Activated CD4-positive, alpha-beta T cell treated with anti-CD3 and anti-CD28 coated beads for 4 hours (primary cell): ENCODE results near the gene RXRA.

Source experiments
- DNase-seq, 2 donors: peaks; one replicate each; pipeline ENCODE4 v3.0.0-alpha.2; 2020

The RXRA gene

DNA sequence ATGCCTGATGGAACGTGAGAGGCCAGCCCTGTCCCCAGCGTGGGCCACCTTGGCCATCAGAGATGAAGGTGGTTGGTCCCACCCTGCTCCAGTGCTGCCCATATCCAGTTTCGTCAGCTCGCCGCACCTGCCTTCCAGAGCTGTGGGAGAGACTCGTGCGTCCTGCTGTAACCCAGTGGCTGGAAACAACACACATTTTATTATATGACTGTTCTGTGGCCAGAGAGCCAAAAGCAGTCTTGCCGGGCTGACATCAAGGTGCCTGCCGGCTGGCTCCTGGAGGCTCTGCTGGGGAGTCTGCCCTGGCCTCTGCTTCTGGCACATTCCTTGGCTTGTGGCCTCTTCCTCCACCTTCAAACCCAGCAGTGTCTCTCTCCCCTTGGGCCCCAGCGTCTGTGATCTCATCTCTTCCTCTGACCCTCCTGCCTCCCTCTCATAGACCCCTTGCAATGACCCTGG, 94.7 kb downstream of the RXRA start:
- DNase-seq, result no peak

DNA sequence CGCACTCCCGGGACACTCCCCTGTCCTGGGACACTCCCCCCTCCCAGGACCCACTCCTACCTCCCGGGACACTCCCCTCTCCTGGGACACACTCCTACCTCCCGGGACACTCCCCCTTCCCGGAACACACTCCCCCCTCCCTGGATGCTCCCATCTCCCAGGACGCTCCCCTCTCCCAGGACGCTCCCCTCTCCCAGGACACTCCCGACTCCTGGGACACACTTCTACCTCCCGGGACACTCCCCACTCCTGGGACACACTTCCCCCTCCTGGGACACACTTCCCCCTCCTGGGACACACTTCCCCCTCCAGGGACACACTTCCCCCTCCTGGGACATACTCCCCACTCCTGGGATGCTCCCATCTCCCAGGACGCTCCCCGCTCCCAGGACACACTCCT, 95.6 kb downstream of the RXRA start:
- no peak for DNase-seq

DNA sequence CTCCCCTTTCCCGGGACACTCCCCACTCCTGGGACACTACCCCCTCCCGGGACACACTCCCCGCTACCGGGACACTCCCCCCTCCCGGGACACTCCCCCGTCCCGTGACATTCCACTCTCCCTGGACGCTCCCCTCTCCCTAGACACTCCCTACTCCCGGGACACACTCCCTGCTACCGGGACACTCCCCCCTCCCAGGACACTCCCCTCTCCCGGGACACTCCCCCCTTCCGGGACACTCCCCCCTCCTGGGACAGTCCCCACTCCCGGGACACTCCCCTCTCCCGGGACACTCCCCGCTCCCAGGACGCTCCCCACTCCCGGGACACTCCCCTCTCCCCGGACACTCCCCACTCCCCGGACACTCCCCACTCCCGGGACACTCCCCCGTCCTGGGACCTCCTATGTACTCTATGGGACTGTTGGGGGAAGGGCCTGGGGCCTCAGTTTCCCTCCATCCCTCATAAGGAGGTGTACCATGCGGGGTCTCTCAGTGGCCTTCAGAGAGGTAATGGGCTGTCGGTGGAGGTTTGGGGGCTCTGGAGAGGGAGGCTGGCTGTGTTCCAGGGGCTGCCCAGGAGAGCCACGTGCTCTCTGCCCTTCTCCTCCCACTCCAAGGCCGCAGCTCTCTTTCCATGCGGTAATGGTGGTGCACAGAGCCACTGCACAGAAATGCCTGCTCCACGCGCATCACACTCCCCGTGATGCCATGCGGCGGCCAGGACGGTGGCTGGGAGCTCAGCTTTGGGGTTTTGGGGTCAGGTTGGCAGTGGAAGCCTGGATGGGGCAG, 96.2 kb downstream of the RXRA start:
- no peak for DNase-seq

GRCh38 chr9:134423166-134423565, 96.9 kb downstream of the RXRA start:
- no peak for DNase-seq

- DNase-seq, result no peak
Measured at GRCh38 chr9:134423749-134424148, 97.5 kb downstream of the RXRA start.

DNA sequence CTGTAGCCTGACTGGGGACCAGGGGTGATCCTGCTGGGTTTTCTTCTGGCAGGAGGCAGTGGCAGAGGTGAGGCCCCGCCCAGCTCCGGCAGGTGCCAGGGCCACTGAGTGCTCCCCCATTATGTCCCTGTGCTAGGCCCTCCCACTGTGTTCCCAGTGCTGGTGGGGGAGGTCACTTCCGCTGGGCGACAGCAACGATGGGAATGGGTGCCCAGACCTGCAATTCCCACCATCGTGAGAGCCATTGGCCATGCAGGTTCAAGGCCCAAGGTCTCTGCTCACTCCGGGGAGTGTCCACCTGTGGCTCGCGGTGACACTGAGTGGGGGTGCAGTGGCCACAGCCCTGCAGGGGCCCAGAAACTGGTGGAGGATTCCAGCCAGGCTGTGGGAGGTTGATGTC, 98.6 kb downstream of the RXRA start:
- DNase-seq, result no peak

- DNase-seq, result no peak
Measured at GRCh38 chr9:134425401-134425800, 99.1 kb downstream of the RXRA start.

GRCh38 chr9:134425812-134426211, 99.6 kb downstream of the RXRA start:
- no peak for DNase-seq

DNA sequence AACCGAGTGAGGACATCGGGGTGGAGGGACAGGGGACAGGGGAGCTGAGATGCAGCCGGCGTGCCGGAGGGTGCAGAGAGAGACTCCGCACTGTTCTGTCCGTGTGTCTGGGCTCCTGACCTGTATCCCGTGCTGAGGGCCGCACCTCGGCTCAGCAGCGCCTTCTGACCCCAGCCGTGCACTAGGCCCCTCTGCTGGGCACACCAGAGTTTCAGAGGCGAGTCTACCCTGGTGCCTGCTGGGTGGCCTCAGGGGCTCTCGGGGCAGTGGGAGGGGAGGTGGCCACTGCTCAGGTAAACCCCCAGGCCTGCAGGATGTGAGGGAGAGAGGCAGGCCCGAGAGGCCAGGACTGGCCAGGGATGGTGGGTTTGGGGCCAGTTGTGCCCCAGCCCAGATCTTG, 100.2 kb downstream of the RXRA start:
- DNase-seq, result no peak

DNA sequence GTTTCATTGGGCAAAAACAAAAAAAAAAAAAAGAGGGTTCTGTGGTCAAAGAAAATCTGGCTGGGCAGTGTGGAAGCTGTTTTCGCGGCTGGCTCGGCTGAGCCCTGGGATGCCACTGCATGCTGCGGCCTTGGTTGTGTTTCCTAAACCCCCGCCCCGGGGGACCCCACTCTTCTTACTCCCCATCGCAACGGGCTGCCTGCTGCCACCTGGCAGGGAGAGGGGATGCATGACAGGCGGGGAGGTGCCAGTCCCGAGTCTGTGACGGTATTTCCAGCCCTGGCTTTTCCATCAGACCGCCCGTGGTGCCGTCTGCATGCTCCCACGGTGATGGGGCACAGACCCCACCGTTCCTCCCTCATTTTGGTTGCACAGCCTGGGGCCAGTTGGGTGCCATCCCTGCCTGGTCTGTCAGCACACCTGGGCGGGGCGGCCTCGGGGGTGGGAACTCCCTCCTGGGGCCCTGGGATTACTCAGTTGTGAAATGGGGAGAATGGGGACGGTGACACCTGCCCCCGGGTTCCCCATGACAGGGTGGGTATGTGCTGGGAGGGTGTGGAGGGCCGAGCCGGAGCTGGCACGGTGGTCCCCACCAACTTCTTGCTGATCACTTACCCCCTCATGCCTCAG, 101.0 kb downstream of the RXRA start:
- no peak for DNase-seq

- no peak for DNase-seq
Measured at GRCh38 chr9:134428559-134428958, 102.3 kb downstream of the RXRA start.

DNA sequence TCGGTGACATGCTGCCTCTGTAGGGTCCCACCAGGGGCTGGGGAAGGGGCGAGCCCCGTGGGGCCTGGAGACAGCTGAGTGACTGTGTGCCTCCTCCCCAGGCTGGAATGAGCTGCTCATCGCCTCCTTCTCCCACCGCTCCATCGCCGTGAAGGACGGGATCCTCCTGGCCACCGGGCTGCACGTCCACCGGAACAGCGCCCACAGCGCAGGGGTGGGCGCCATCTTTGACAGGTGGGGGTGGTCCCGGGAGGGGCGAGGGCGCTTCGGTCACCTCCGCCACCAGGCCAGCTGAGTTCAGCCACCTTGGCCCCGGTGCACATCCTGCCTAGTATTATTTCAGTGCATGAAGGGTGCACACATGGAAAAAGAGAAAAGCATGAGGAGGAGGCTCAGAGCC, 102.8 kb downstream of the RXRA start:
- DNase-seq, result no peak

DNA sequence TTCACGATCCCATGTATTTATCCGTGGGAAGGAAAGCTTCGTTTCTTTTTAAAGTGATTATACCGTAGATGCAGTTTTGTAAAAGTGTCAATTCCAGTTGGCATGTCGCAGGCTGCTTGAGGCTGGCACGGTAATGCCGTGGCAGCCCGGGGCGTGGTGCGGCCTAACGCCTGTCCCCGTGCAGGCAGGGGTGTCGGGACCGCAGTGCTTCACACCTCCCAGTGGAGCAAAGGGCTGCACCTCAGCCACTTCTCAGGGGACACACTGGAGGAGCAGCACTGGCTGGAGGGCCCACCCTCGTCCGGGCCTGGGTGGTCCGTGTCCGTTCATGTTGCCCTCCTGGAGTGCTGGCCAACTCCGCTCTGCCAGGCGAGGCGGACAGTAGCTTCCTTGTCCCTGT, 103.2 kb downstream of the RXRA start:
- no peak for DNase-seq

DNA sequence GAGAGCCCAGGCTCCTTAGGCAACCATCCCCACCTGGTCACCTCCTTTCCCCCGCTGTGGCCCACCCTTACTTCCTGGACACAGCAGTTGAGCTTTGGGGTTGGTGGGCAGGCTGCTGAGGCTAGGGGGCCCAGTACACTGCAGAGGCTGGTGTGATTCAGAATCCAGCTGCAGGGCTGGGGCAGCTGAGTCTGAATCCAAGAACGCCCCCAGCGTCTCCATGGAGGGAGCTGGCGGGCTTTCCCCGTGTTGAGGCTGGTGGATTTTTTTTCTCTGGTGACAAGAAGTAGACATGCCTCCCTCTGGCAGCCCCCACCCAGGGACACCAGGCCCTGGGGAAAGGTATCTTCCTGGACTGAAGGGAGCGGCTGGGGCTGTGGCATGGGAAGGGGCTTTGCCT, 104.8 kb downstream of the RXRA start:
- no peak for DNase-seq

DNA sequence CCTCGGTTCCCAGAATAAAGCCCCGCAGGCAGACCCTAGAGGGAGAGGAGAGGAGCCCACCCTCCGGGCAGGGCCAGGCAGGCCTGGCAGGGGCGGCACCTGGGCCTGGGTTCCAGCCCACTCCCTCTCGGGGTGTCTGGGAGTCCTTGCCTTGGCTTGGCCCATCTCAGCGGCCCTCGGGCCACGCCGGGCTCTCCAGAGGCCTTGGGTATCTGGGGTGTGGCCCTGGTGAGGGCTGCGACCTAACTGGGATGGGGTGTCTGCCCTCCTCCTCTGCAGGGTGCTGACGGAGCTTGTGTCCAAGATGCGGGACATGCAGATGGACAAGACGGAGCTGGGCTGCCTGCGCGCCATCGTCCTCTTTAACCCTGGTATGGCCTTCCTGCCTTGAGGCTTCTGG, 105.4 kb downstream of the RXRA start:
- no peak for DNase-seq

DNA sequence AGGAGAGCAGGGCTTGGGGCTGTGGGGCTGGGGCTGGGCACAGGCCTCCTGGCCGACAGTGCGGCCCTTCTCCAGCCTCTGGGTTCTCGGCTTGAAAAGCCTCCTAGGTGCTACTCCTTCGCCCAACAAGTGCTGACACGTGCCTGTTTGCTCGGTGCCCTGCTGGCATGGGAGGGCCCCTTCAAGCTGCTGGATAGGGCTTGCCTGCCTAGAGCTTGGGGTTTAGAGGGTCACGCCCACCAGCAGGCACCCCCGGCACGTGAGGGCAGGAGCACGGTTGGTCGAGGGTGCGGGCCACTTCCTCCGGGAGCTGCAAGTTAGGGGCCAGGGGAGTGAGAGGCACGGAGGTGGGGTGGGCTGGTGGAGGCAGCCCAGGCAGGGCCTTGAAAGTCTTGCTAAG, 106.2 kb downstream of the RXRA start:
- DNase-seq, result no peak

GRCh38 chr9:134433101-134433500, 106.8 kb downstream of the RXRA start:
- no peak for DNase-seq

GRCh38 chr9:134433909-134434882, 107.9 kb downstream of the RXRA start:
- DNase-seq, result no peak

- no peak for DNase-seq
Measured at GRCh38 chr9:134434894-134435506, 108.7 kb downstream of the RXRA start.

GRCh38 chr9:134435550-134436378, 109.5 kb downstream of the RXRA start:
- DNase-seq, result no peak

- no peak for DNase-seq
Measured at GRCh38 chr9:134436379-134436762, 110.1 kb downstream of the RXRA start.

GRCh38 chr9:134436911-134437310, 110.7 kb downstream of the RXRA start:
- no peak for DNase-seq
